Upper lobe of right lung (tissue), 1 donor: ENCODE data around the gene TMPRSS4. TPM values are rescaled to one million over a fixed set of nuclear protein-coding genes. Genes with fewer than 3 reads are reported as not detected.

Experiments
- ATAC-seq: fragments of 200-7000 bp; cut with Tn5 transposase; one replicate; pipeline ENCODE4 v1.9.1; 2020; ENCODE audit warnings: mild to moderate bottlenecking, moderate library complexity
- DNase-seq: peaks from one replicate; pipeline ENCODE4 v3.0.0-alpha.2; 2020
- H3K27ac ChIP-seq: fragments of 200-600 bp; one replicate; pipeline ENCODE4 v1.8.0; 2022
- H3K27me3 ChIP-seq: fragments of 200-600 bp; one replicate; pipeline ENCODE4 v1.8.0; 2022; ENCODE audit warnings: mild to moderate bottlenecking
- H3K36me3 ChIP-seq: fragments of 200-600 bp; one replicate; pipeline ENCODE4 v1.8.0; 2022
- H3K4me1 ChIP-seq: fragments of 200-600 bp; one replicate; pipeline ENCODE4 v1.8.0; 2022
- H3K4me3 ChIP-seq: fragments of 200-600 bp; one replicate; pipeline ENCODE4 v1.8.0; 2022; ENCODE audit warnings: mild to moderate bottlenecking
- H3K9me3 ChIP-seq: fragments of 200-600 bp; one replicate; pipeline ENCODE4 v1.8.0; 2022
- intact Hi-C: fragments of 100-400 bp; cut with DNase I; formaldehyde crosslinking; loops from one replicate; pipeline ENCODE4 v1.11.0; 2022
- total RNA-seq: library from RNA; stranded (reverse); fragmentation: NEBNext Ultra II Directional; extraction: Animal tissue kit (Norgen Biotek cat#: 25700); gene quantifications from one replicate; pipeline ENCODE4 v1.2.1, GENCODE V29; 2021
- TF ChIP-seq, protein P1 (sequence below): fragments of 200-600 bp; IDR thresholded peaks from one replicate; pipeline ENCODE4 v1.8.0; 2022; ENCODE audit warnings: antibody characterized with exemption
- donor health status: DM: no; HTN: yes; CAD: no; lungs with severe emphysema.

TMPRSS4 gene
- total RNA-seq, 1 donor from 2014 or later, result 3.0 TPM

DNA sequence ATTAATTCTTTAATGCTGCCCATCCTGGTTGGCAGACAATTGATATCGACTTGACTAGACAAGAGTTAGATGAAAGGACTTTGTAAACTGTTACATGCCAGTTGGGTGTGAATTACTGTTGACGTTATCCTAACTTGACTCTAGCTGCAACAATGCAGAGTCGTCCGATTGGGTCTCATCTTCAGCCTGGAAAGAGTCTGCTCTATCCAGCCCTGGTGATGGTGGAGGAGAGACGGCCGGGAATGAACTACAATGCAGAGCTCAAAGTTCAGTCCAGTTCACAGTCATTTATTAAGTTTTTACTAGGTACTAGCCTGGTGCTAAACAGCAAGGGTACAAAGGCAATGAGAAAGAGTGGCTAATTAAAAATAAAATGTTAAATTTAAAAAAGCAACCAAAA is 14.8 kb downstream of the TMPRSS4 start:
- H3K9me3 ChIP-seq, result no peaks in the 10 kb centered on the region
- no peak for DNase-seq
- no peaks in the 10 kb centered on the region for H3K27me3 ChIP-seq
- ATAC-seq, result no peak
- H3K36me3 ChIP-seq, result no peaks in the 10 kb centered on the region
- H3K27ac ChIP-seq, result no peak overlapping the region
- intact Hi-C loops, result no loop called here
- no peaks in the 10 kb centered on the region for H3K4me1 ChIP-seq
- no peak overlapping the region for H3K4me3 ChIP-seq
- TF ChIP-seq, protein P1, sequence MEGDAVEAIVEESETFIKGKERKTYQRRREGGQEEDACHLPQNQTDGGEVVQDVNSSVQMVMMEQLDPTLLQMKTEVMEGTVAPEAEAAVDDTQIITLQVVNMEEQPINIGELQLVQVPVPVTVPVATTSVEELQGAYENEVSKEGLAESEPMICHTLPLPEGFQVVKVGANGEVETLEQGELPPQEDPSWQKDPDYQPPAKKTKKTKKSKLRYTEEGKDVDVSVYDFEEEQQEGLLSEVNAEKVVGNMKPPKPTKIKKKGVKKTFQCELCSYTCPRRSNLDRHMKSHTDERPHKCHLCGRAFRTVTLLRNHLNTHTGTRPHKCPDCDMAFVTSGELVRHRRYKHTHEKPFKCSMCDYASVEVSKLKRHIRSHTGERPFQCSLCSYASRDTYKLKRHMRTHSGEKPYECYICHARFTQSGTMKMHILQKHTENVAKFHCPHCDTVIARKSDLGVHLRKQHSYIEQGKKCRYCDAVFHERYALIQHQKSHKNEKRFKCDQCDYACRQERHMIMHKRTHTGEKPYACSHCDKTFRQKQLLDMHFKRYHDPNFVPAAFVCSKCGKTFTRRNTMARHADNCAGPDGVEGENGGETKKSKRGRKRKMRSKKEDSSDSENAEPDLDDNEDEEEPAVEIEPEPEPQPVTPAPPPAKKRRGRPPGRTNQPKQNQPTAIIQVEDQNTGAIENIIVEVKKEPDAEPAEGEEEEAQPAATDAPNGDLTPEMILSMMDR, result no peak

DNA sequence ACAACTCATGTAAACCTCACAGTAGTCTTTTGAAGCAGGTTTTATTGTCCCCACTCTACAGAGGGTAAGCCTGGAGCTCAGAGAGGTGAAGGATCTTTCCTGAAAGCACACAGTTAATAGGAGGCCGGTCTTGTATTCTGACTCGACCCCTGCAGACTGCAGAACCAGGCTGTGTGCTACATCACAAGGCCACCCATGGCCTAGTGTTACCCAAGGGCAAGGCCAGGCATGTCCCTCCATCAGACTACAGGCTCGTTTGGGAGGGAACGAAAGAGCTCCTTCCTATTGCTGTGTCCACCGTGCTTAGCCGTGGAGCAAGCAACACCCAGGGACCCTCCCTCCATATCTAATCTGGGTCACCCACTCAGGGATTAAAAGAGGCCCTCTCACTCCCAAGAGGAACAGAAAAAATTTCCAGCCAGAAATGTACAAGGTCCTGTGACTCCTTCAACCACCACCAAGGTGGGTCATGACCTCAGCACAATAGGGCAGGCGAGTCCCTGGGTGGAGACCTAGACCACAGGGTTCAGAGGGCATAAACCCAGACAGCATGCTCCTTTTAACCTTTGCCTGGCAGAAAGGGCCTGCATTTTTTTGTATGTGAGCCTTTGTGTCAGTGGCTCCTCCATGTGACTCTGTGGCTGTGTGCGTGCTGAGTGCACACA is 16.2 kb downstream of the TMPRSS4 start:
- H3K27me3 ChIP-seq, result no peaks in the 10 kb centered on the region
- no peaks in the 10 kb centered on the region for H3K9me3 ChIP-seq
- no peak overlapping the region for H3K4me3 ChIP-seq
- no peak overlapping the region for H3K27ac ChIP-seq
- intact Hi-C loops, result no loop called here
- TF ChIP-seq, protein P1, result no peak
- DNase-seq (no peak), ATAC-seq (no peak)
- H3K4me1 ChIP-seq, result no peaks in the 10 kb centered on the region
- no peaks in the 10 kb centered on the region for H3K36me3 ChIP-seq

DNA sequence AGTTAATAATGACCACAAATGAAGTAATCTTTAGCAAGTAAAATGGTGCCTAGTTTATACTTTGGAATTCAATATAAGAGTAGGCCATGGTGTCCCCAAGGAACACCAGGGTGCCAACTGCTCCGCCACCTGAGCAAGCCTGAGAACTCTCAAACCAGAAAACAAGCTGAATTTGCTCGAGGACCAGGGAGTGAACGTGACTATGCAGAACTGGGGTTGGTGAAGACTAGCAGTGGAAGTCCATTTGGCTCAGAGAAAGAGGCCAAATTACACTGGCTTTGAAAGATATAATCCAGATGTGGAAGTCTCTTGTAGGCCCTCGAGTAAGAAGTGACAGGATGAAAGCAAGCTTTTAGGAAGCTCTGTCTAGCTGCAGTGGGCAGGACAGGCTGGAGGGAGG is 18.6 kb downstream of the TMPRSS4 start:
- Histone ChIP-seq H3K36me3 (no peaks in the 10 kb centered on the region), H3K27me3 (no peaks in the 10 kb centered on the region), H3K9me3 (no peaks in the 10 kb centered on the region), H3K4me1 (no peaks in the 10 kb centered on the region), H3K4me3 (no peak overlapping the region), H3K27ac (no peak overlapping the region)
- DNase-seq, result no peak
- intact Hi-C loops, result no loop called here
- TF ChIP-seq, protein P1, result no peak
- no peak for ATAC-seq

GRCh38 chr11:118095967-118096367 is 19.1 kb downstream of the TMPRSS4 start:
- no peak overlapping the region for H3K4me3 ChIP-seq
- TF ChIP-seq, protein P1, result no peak
- H3K36me3 ChIP-seq, result no peaks in the 10 kb centered on the region
- no peak overlapping the region for H3K27ac ChIP-seq
- ATAC-seq (no peak), DNase-seq (no peak)
- no peaks in the 10 kb centered on the region for H3K27me3 ChIP-seq
- H3K4me1 ChIP-seq, result no peaks in the 10 kb centered on the region
- intact Hi-C loops, result no loop called here
- no peaks in the 10 kb centered on the region for H3K9me3 ChIP-seq

DNA sequence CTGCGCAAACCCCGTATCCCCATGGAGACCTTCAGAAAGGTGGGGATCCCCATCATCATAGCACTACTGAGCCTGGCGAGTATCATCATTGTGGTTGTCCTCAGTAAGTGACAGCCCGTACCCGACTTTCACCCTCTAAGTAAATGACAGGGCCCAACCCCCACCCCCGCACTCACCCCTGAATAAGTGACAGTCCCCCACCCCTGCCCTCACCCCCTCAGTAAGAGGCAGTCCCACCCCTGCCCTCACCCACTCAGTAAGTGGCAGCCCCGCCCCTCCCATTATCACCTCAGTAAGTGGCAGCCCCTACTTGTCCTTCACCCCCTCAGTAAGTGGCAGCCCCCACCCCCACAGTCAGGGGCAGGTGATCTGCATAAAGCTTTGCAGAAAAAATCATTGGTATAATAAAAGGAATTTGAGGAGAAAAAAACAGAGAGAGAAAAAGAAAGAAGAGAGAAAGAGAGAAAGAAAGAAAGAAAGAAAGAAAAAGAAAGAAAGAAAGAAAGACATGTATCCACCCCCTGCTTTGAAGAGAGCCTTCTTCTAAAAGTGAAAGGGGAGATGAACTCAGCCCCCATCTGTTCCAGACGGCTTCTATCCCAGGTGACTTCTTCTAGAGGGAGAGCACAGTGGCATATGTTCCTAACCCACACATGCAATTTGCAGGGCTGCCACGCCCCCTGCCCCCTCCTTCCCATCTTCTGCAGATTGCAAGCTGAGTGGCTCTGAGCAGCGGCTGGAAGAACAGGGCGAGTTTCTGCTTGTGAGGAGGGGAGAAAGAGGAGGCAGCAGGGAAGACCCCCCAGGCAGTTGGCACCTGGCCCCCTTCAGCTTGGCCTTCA is 22.3 kb downstream of the TMPRSS4 start:
- Histone ChIP-seq H3K27ac (no peak overlapping the region), H3K4me1 (no peaks in the 10 kb centered on the region), H3K4me3 (no peak overlapping the region), H3K27me3 (no peaks in the 10 kb centered on the region), H3K9me3 (no peaks in the 10 kb centered on the region), H3K36me3 (no peaks in the 10 kb centered on the region)
- TF ChIP-seq, protein P1, result no peak
- ATAC-seq, result no peak
- intact Hi-C loops, result no loop called here
- peak; percentile 33 for DNase-seq
